Measurements from ENCODE around the gene STX8. TPM values are rescaled to one million over a fixed set of nuclear protein-coding genes. Genes with fewer than 3 reads are reported as not detected.
A peak's percentile ranks its signal among the peaks of the same experiment; 100 is the strongest.

STX8 gene
- total and polyA plus RNA-seq, 7 donors, result 40.4 to 104 (median 72.6) TPM

GRCh38 chr17:9270921-9271320 is 304.7 kb downstream of the STX8 start:
- whole genome bisulfite sequencing, 2 donors, result 88 to 97% methylated on average over 9 of the region's 9 CpGs
- no peak for TF ChIP-seq POLR2A (IDR thresholded peaks at IDR 0.05)
- no peak for TF ChIP-seq EP300 (IDR thresholded peaks at IDR 0.05)
- no peak for TF ChIP-seq CTCF (IDR thresholded peaks at IDR 0.05)
- TF ChIP-seq POLR2AphosphoS5 (IDR thresholded peaks at IDR 0.05), result no peak
- intact Hi-C loops (cut with DNase I), result no loop called here
- H3K9me3 ChIP-seq, result no peaks in the 10 kb centered on the region
- no peaks in the 10 kb centered on the region for H3K27me3 ChIP-seq
- H3K4me3 ChIP-seq, result no peak overlapping the region
- no peaks in the 10 kb centered on the region for H3K36me3 ChIP-seq
- H3K27ac ChIP-seq, result no peak overlapping the region
- DNase-seq, result no peak
- H3K4me1 ChIP-seq, result peaks cover 0 to 13% (median 8%) of the 10 kb centered on the region in 4 donors

- no peaks in the 10 kb centered on the region for H3K27me3 ChIP-seq
- no peaks in the 10 kb centered on the region for H3K36me3 ChIP-seq
- no peaks in the 10 kb centered on the region for H3K9me3 ChIP-seq
- WGBS, 2 donors, result 85 to 88% methylated on average over 7 of the region's 7 CpGs
- DNase-seq, result no peak
- intact Hi-C loops (cut with DNase I), result no loop called here
- peak overlapping the region in 1 of 4 donors; percentile 20 for H3K27ac ChIP-seq
- H3K4me1 ChIP-seq, result peaks cover 0 to 13% (median 8%) of the 10 kb centered on the region in 4 donors
- H3K4me3 ChIP-seq, result no peak overlapping the region
- TF ChIP-seq EP300 (IDR thresholded peaks at IDR 0.05), result no peak
- no peak for TF ChIP-seq CTCF (IDR thresholded peaks at IDR 0.05)
- no peak for TF ChIP-seq POLR2A (IDR thresholded peaks at IDR 0.05)
- no peak for TF ChIP-seq POLR2AphosphoS5 (IDR thresholded peaks at IDR 0.05)
Measured at GRCh38 chr17:9269350-9270035, 306.1 kb downstream of the STX8 start.

- intact Hi-C loops (cut with DNase I), result no loop called here
- H3K4me3 ChIP-seq, result no peak overlapping the region
- H3K36me3 ChIP-seq, result no peaks in the 10 kb centered on the region
- no peak for DNase-seq
- H3K9me3 ChIP-seq, result peaks cover 0 to 2% (median 0%) of the 10 kb centered on the region in 4 donors
- whole genome bisulfite sequencing, 2 donors, result 93 to 95% methylated on average over 6 of the region's 6 CpGs
- no peak overlapping the region for H3K27ac ChIP-seq
- no peak for TF ChIP-seq CTCF (IDR thresholded peaks at IDR 0.05)
- no peaks in the 10 kb centered on the region for H3K27me3 ChIP-seq
- H3K4me1 ChIP-seq, result peaks cover 0 to 10% (median 8%) of the 10 kb centered on the region in 4 donors
Measured at GRCh38 chr17:9268546-9268945, 307.1 kb downstream of the STX8 start.

- Histone ChIP-seq H3K36me3 (no peaks in the 10 kb centered on the region), H3K27ac (no peak overlapping the region), H3K27me3 (no peaks in the 10 kb centered on the region), H3K4me1 (no peaks in the 10 kb centered on the region), H3K9me3 (peaks cover 0 to 2% (median 0%) of the 10 kb centered on the region in 4 donors), H3K4me3 (no peak overlapping the region)
- 90 to 97% methylated on average over 9 of the region's 9 CpGs for WGBS, 2 donors
- DNase-seq, result no peak
- no peak for TF ChIP-seq CTCF (IDR thresholded peaks at IDR 0.05)
- TF ChIP-seq POLR2A (IDR thresholded peaks at IDR 0.05), result no peak
- TF ChIP-seq POLR2AphosphoS5 (IDR thresholded peaks at IDR 0.05), result no peak
- TF ChIP-seq EP300 (IDR thresholded peaks at IDR 0.05), result no peak
- intact Hi-C loops (cut with DNase I), result no loop called here
Measured at GRCh38 chr17:9266697-9267117, 308.9 kb downstream of the STX8 start.
